ENCODE measurements around the gene LRRC8D. TPM values are rescaled to one million over a fixed set of nuclear protein-coding genes. Genes with fewer than 3 reads are reported as not detected.

The LRRC8D gene
- total and polyA plus RNA-seq, 4 donors: 7.1 to 17.4 (median 14.4) TPM

DNA sequence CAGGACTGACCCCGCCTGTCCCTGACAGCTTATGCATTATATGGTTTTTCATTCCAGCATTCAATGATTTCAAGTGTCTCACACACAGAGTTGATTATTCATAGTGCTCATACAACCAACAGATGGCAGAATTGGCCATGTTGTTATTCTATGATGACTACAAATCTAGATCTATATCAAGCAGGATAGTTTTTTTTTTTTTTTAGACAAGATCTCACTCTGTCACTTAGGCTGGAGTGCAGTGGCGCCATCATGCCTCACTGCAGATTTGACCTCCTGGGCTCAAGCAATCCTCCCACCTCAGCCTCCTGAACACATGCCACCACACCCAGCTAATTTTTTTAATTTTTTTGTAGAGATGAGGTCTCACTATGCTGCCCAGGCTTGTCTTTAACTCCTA, 40.1 kb upstream of the LRRC8D start:
- Histone ChIP-seq H3K4me3 (ENCODE audit: low read depth in 1 of 3, low read length in 3 of 3) (no peak overlapping the region), H3K4me1 (ENCODE audit: control insufficient read depth in 4 of 4, insufficient read depth in 4 of 4, low read length in 3 of 4) (peaks cover 0 to 5% (median 2%) of the 10 kb centered on the region in 4 donors), H3K9me3 (ENCODE audit: control insufficient read depth in 4 of 4, low read length in 3 of 4) (no peaks in the 10 kb centered on the region), H3K27ac (ENCODE audit: low read depth in 1 of 2, low read length in 2 of 2) (no peak overlapping the region), H3K36me3 (ENCODE audit: control insufficient read depth in 4 of 4, insufficient read depth in 3 of 4, low read depth in 1 of 4, low read length in 3 of 4) (no peaks in the 10 kb centered on the region), H3K27me3 (ENCODE audit: control insufficient read depth in 4 of 4, insufficient read depth in 4 of 4, low read length in 3 of 4) (no peaks in the 10 kb centered on the region), H3K9ac (ENCODE audit: low read depth in 1 of 2, low read length in 2 of 2) (no peak overlapping the region)
- DNase-seq (ENCODE audit: low spot score): no peak
- TF ChIP-seq RAD21 (IDR thresholded peaks at IDR 0.05): peak; percentile 72 to 78
- TF ChIP-seq JUND (IDR thresholded peaks at IDR 0.05): no peak
- TF ChIP-seq, protein P1, sequence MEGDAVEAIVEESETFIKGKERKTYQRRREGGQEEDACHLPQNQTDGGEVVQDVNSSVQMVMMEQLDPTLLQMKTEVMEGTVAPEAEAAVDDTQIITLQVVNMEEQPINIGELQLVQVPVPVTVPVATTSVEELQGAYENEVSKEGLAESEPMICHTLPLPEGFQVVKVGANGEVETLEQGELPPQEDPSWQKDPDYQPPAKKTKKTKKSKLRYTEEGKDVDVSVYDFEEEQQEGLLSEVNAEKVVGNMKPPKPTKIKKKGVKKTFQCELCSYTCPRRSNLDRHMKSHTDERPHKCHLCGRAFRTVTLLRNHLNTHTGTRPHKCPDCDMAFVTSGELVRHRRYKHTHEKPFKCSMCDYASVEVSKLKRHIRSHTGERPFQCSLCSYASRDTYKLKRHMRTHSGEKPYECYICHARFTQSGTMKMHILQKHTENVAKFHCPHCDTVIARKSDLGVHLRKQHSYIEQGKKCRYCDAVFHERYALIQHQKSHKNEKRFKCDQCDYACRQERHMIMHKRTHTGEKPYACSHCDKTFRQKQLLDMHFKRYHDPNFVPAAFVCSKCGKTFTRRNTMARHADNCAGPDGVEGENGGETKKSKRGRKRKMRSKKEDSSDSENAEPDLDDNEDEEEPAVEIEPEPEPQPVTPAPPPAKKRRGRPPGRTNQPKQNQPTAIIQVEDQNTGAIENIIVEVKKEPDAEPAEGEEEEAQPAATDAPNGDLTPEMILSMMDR (IDR thresholded peaks at IDR 0.05; ENCODE audit: low read depth, low read length, missing input control): peak; percentile 32
- TF ChIP-seq, protein P2, sequence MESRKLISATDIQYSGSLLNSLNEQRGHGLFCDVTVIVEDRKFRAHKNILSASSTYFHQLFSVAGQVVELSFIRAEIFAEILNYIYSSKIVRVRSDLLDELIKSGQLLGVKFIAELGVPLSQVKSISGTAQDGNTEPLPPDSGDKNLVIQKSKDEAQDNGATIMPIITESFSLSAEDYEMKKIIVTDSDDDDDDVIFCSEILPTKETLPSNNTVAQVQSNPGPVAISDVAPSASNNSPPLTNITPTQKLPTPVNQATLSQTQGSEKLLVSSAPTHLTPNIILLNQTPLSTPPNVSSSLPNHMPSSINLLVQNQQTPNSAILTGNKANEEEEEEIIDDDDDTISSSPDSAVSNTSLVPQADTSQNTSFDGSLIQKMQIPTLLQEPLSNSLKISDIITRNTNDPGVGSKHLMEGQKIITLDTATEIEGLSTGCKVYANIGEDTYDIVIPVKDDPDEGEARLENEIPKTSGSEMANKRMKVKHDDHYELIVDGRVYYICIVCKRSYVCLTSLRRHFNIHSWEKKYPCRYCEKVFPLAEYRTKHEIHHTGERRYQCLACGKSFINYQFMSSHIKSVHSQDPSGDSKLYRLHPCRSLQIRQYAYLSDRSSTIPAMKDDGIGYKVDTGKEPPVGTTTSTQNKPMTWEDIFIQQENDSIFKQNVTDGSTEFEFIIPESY (IDR thresholded peaks at IDR 0.05): no peak
- WGBS: 83% methylated on average over 2 of the region's 2 CpGs

GRCh38 chr1:89781494-89782126, 39.2 kb upstream of the LRRC8D start:
- no peak for TF ChIP-seq TAF1 (conservative IDR thresholded peaks at IDR 0.05)
- H3K36me3 ChIP-seq (ENCODE audit: control insufficient read depth in 4 of 4, insufficient read depth in 3 of 4, low read depth in 1 of 4, low read length in 3 of 4): no peaks in the 10 kb centered on the region
- 73% methylated on average over 4 of the region's 4 CpGs for WGBS
- H3K4me3 ChIP-seq (ENCODE audit: low read depth in 1 of 3, low read length in 3 of 3): no peak overlapping the region
- no peaks in the 10 kb centered on the region for H3K27me3 ChIP-seq (ENCODE audit: control insufficient read depth in 4 of 4, insufficient read depth in 4 of 4, low read length in 3 of 4)
- H3K27ac ChIP-seq (ENCODE audit: low read depth in 1 of 2, low read length in 2 of 2): no peak overlapping the region
- peaks cover 0 to 5% (median 2%) of the 10 kb centered on the region in 4 donors for H3K4me1 ChIP-seq (ENCODE audit: control insufficient read depth in 4 of 4, insufficient read depth in 4 of 4, low read length in 3 of 4)
- H3K9me3 ChIP-seq (ENCODE audit: control insufficient read depth in 4 of 4, low read length in 3 of 4): no peaks in the 10 kb centered on the region
- DNase-seq (ENCODE audit: low spot score): no peak
- H3K9ac ChIP-seq (ENCODE audit: low read depth in 1 of 2, low read length in 2 of 2): no peak overlapping the region

GRCh38 chr1:89786628-89787214, 34.1 kb upstream of the LRRC8D start:
- 77% methylated on average over 7 of the region's 7 CpGs for WGBS
- H3K9me3 ChIP-seq (ENCODE audit: control insufficient read depth in 4 of 4, low read length in 3 of 4): no peaks in the 10 kb centered on the region
- H3K9ac ChIP-seq (ENCODE audit: low read depth in 1 of 2, low read length in 2 of 2): no peak overlapping the region
- no peaks in the 10 kb centered on the region for H3K27me3 ChIP-seq (ENCODE audit: control insufficient read depth in 4 of 4, insufficient read depth in 4 of 4, low read length in 3 of 4)
- H3K4me3 ChIP-seq (ENCODE audit: low read depth in 1 of 3, low read length in 3 of 3): no peak overlapping the region
- DNase-seq (ENCODE audit: low spot score): peak; percentile 47
- H3K4me1 ChIP-seq (ENCODE audit: control insufficient read depth in 4 of 4, insufficient read depth in 4 of 4, low read length in 3 of 4): peaks cover 0 to 3% (median 2%) of the 10 kb centered on the region in 4 donors
- TF ChIP-seq NR2F2 (IDR thresholded peaks at IDR 0.05): no peak
- TF ChIP-seq SP1 (IDR thresholded peaks at IDR 0.05): no peak
- no peak for TF ChIP-seq FOXA1 (IDR thresholded peaks at IDR 0.05)
- TF ChIP-seq GABPA (IDR thresholded peaks at IDR 0.05 in 1 of 2, conservative IDR thresholded peaks at IDR 0.05 in 1 of 2): no peak
- no peak for TF ChIP-seq HNF4G (IDR thresholded peaks at IDR 0.05)
- H3K27ac ChIP-seq (ENCODE audit: low read depth in 1 of 2, low read length in 2 of 2): no peak overlapping the region
- no peaks in the 10 kb centered on the region for H3K36me3 ChIP-seq (ENCODE audit: control insufficient read depth in 4 of 4, insufficient read depth in 3 of 4, low read depth in 1 of 4, low read length in 3 of 4)

All from liver (tissue), 9 donors.